ENCODE results near the gene IGFBP6.

IGFBP6 gene

GRCh38 chr12:53122961-53123468 lies 25.5 kb downstream of the IGFBP6 start:
- DNase-seq: no peak

- DNase-seq: no peak
Measured at GRCh38 chr12:53123578-53124351, 26.3 kb downstream of the IGFBP6 start.

GRCh38 chr12:53124352-53124723 lies 26.9 kb downstream of the IGFBP6 start:
- no peak for DNase-seq

GRCh38 chr12:53127169-53127568 lies 29.7 kb downstream of the IGFBP6 start:
- DNase-seq: no peak

GRCh38 chr12:53128780-53129569 lies 31.5 kb downstream of the IGFBP6 start:
- no peak for DNase-seq

GRCh38 chr12:53131844-53132243 lies 34.4 kb downstream of the IGFBP6 start:
- no peak for DNase-seq

- no peak for DNase-seq
Measured at GRCh38 chr12:53133722-53134121, 36.3 kb downstream of the IGFBP6 start.

GRCh38 chr12:53143355-53143754 lies 45.9 kb downstream of the IGFBP6 start:
- DNase-seq: no peak

- DNase-seq: no peak
Measured at GRCh38 chr12:53145383-53146260, 48.2 kb downstream of the IGFBP6 start.

- no peak for DNase-seq
Measured at GRCh38 chr12:53147181-53147580, 49.7 kb downstream of the IGFBP6 start.

GRCh38 chr12:53147653-53148052 lies 50.2 kb downstream of the IGFBP6 start:
- no peak for DNase-seq

- no peak for DNase-seq
Measured at GRCh38 chr12:53151039-53151438, 53.6 kb downstream of the IGFBP6 start.
